K562 (cell line): ENCODE measurements around the gene IFITM2. TPM values are rescaled to one million over a fixed set of nuclear protein-coding genes. Genes with fewer than 3 reads are reported as not detected.

Experiments
- ATAC-seq: fragments of 200-7000 bp; cut with Tn5 transposase; 3 replicates; pipeline ENCODE4 v1.9.1; 2020; ENCODE audit warnings: moderate library complexity
- BruUV-seq: library from RNA; stranded (reverse); fragments of 400-500 nt; replicated peaks from 2 replicates; lab custom pipeline; 2021; lab: Mats Ljungman, UMichigan
- CTCF ChIA-PET: fragments of 300-600 bp; formaldehyde crosslinking; extraction: SDS; loops from one replicate; lab custom pipeline; 2021; ENCODE audit warnings: low intra/inter-chr PET ratio; lab: Yijun Ruan, JAX
- POLR2A ChIA-PET: fragments of 300-600, 350-650 bp; sonication (Branson Sonifier 250); formaldehyde crosslinking; extraction: SDS; loops from one replicate; lab custom pipeline; 2021; ENCODE audit warnings: antibody characterized with exemption, inconsistent platforms; lab: Yijun Ruan, JAX
- DNase-seq, 4 experiments: peaks; one replicate each; pipeline versions ENCODE4 v3.0.0 to v3.0.0-alpha.2; 2011 to 2018; ENCODE audit warnings: low spot score in 3 of 4, mixed read lengths in 3 of 4; ENCODE audit errors: extremely low read depth in 1 of 4
- FAIRE-seq: peaks from 2 replicates; lab custom pipeline; 2011; peaks lifted over from hg19 to GRCh38; lab: Jason Lieb, UNC
- H2AFZ ChIP-seq: 2 replicates; pipeline ENCODE4 v1.6.0; 2011; ENCODE audit warnings: low read depth, low read length, control low read depth, inconsistent platforms
- H3K27ac ChIP-seq: fragments of 200-600 bp; 3 replicates; pipeline ENCODE4 v1.8.0; 2011; ENCODE audit warnings: low read depth, mild to moderate bottlenecking, control low read depth, inconsistent platforms, low read length, moderate library complexity, mixed read lengths; ENCODE audit errors: extremely low read depth
- H3K27me3 ChIP-seq, 2 experiments: fragments of 300-600 bp in 1 of 2; 2 replicates in 1 of 2; 3 replicates in 1 of 2; pipeline versions ENCODE4 v1.6.0 to v1.8.0; 2011; ENCODE audit warnings: inconsistent platforms in 2 of 2, low read length in 2 of 2, mild to moderate bottlenecking in 1 of 2, mixed read lengths in 1 of 2, moderate library complexity in 1 of 2; ENCODE audit not compliant: control insufficient read depth in 2 of 2, insufficient read depth in 2 of 2
- H3K36me3 ChIP-seq: fragments of 300-600 bp; 3 replicates; pipeline ENCODE4 v1.8.0; 2011; ENCODE audit warnings: mild to moderate bottlenecking, low read length, inconsistent platforms; ENCODE audit not compliant: control insufficient read depth, insufficient read depth
- H3K4me1 ChIP-seq, 2 experiments: fragments of 200-600 bp in 1 of 2; replicated peaks in 1 of 2; 2 replicates in 1 of 2; 3 replicates in 1 of 2; pipeline versions ENCODE4 v1.5.1 to v1.8.0; 2011; ENCODE audit warnings: inconsistent platforms in 2 of 2, low read length in 2 of 2, mild to moderate bottlenecking in 1 of 2, mixed read lengths in 1 of 2, moderate library complexity in 1 of 2; ENCODE audit not compliant: control insufficient read depth in 2 of 2, insufficient read depth in 2 of 2
- H3K4me2 ChIP-seq: 2 replicates; pipeline ENCODE4 v1.6.1; 2011; ENCODE audit warnings: low read length, control low read depth, inconsistent platforms, mixed read lengths; ENCODE audit not compliant: insufficient read depth
- H3K4me3 ChIP-seq: fragments of 200-600 bp; sonication (generic), shearing (Covaris generic); 2 replicates; pipeline ENCODE4 v1.5.1; 2016; ENCODE audit warnings: control low read depth, inconsistent platforms
- H3K79me2 ChIP-seq: fragments of 200-600 bp; 3 replicates; pipeline ENCODE4 v1.8.0; 2011; ENCODE audit warnings: low read length, inconsistent platforms; ENCODE audit not compliant: control insufficient read depth, insufficient read depth
- H3K9ac ChIP-seq, 2 experiments: 2 replicates each; pipeline versions ENCODE4 v1.6.0 to v1.6.1; 2011; ENCODE audit warnings: low read depth in 2 of 2, low read length in 2 of 2, control low read depth in 1 of 2, inconsistent platforms in 1 of 2, mild to moderate bottlenecking in 1 of 2, mixed read lengths in 1 of 2; ENCODE audit not compliant: insufficient read depth in 1 of 2
- H3K9me1 ChIP-seq: one replicate; pipeline ENCODE4 v1.6.0; 2011; ENCODE audit warnings: inconsistent platforms, mild to moderate bottlenecking, low read length, moderate library complexity; ENCODE audit not compliant: control insufficient read depth, insufficient read depth
- H3K9me3 ChIP-seq: replicated peaks from 2 replicates; pipeline ENCODE4 v1.5.1; 2011; ENCODE audit warnings: low read depth, low read length, inconsistent platforms; ENCODE audit not compliant: control insufficient read depth, insufficient read depth
- H4K20me1 ChIP-seq: replicated peaks from 2 replicates; pipeline ENCODE4 v1.6.1; 2011; ENCODE audit warnings: low read length, inconsistent platforms, mixed read lengths; ENCODE audit not compliant: control insufficient read depth, insufficient read depth
- JUND ChIP-seq, 2 experiments: IDR thresholded peaks; 2 replicates in 1 of 2; 3 replicates in 1 of 2; pipeline ENCODE4 v1.6.1; 2011; ENCODE audit warnings: borderline replicate concordance in 2 of 2, low read depth in 2 of 2, low read length in 2 of 2, improper control_type of control experiment in 1 of 2, missing biosample characterization in 1 of 2, missing genetic modification characterization in 1 of 2, missing genetic modification reagents in 1 of 2
- KDM5B ChIP-seq: fragments of 200-600 bp; sonication (generic); IDR thresholded peaks from 2 replicates; pipeline ENCODE4 v1.6.1; 2012; ENCODE audit warnings: low read depth, mild to moderate bottlenecking, moderate library complexity, low read length, control low read depth, inconsistent platforms; ENCODE audit not compliant: insufficient replicate concordance
- KLF13 ChIP-seq: fragments of 450-650 bp; IDR thresholded peaks from 2 replicates; pipeline ENCODE4 v1.6.1; 2016; ENCODE audit warnings: missing genetic modification characterization, low read depth, mild to moderate bottlenecking, missing compliant biosample characterization, moderate library complexity, borderline replicate concordance
- NR4A1 ChIP-seq, 2 experiments: fragments of 250-450 bp in 1 of 2; fragments of 450-650 bp in 1 of 2; sonication (Bioruptor Pico) in 1 of 2; IDR thresholded peaks; 2 replicates each; pipeline versions ENCODE4 v1.4.0 to v1.6.1; 2016 to 2020; ENCODE audit warnings: mild to moderate bottlenecking in 2 of 2, missing compliant biosample characterization in 1 of 2, missing genetic modification characterization in 1 of 2, moderate library complexity in 1 of 2
- TEAD4 ChIP-seq, 2 experiments: sonication (generic) in 1 of 2; formaldehyde crosslinking in 1 of 2; IDR thresholded peaks; 2 replicates each; pipeline versions ENCODE4 v1.6.1 to v1.8.0; 2012 to 2022; ENCODE audit warnings: borderline replicate concordance in 1 of 2, inconsistent platforms in 1 of 2, low read length in 1 of 2, mild to moderate bottlenecking in 1 of 2, missing genetic modification reagents in 1 of 2
- ZKSCAN3 ChIP-seq: fragments of 250-450 bp; sonication (Bioruptor Pico); IDR thresholded peaks from 2 replicates; pipeline ENCODE4 v1.4.0; 2020
- WGBS: fragments of 100-300 bp; shearing (Covaris generic); methylation state at CpG from one replicate; pipeline ENCODE4 v1.1.6; 2016; ENCODE audit warnings: low coverage, mixed read lengths; ENCODE audit not compliant: insufficient coverage; ENCODE audit errors: missing lambda C conversion rate; 5-methylcytosine and 5-hydroxymethylcytosine counted together
- in situ Hi-C: fragments of 300-500 bp; cut with MboI; formaldehyde crosslinking; loops from 4 replicates; pipeline ENCODE4 v1.15.0; 2018; ENCODE audit warnings: inconsistent platforms, mixed read lengths
- intact Hi-C: fragments of 100-400 bp; cut with micrococcal nuclease; formaldehyde crosslinking; loops from 2 replicates; pipeline ENCODE4 v1.14.2; 2022
- polyA plus RNA-seq, 8 experiments: library from polyadenylated mRNA; depleted of rRNA in 4 of 8; stranded (reverse) in 5 of 8; unstranded in 3 of 8; fragments of >200 nt; fragmentation: Nextera tagmentation in 2 of 8; fragmentation: Illumina TruSeq in 1 of 8; extraction: Ambion mirVana in 2 of 8; extraction: Trizol in 1 of 8; gene quantifications; 2 replicates each; pipeline versions ENCODE4 v1.2.1 to v1.2.3, GENCODE V29; 2011 to 2014; ENCODE audit warnings: inconsistent platforms in 1 of 8, missing spikeins in 1 of 8
- total RNA-seq, 7 experiments: library from RNA; depleted of rRNA in 6 of 7; stranded (reverse); fragments of >200 nt in 6 of 7; fragmentation: Illumina TruSeq in 2 of 7; extraction: Trizol in 2 of 7; gene quantifications; 2 replicates each; pipeline versions ENCODE4 v1.2.1 to v1.2.3, GENCODE V29; 2011 to 2021; ENCODE audit warnings: low replicate concordance in 1 of 7
- TF ChIP-seq, protein P1 (sequence below): sonication (generic); formaldehyde crosslinking; IDR thresholded peaks from 2 replicates; pipeline ENCODE4 v1.8.1; 2023; ENCODE audit warnings: mild to moderate bottlenecking, missing genetic modification reagents
- TF ChIP-seq, protein P2 (sequence below), 2 experiments: IDR thresholded peaks; 2 replicates each; pipeline ENCODE4 v1.6.1; 2011; ENCODE audit warnings: borderline replicate concordance in 1 of 2, control low read depth in 1 of 2, low read depth in 1 of 2, low read length in 1 of 2, mild to moderate bottlenecking in 1 of 2, mixed read lengths in 1 of 2, moderate library complexity in 1 of 2; ENCODE audit not compliant: insufficient read depth in 1 of 2, insufficient read length in 1 of 2, poor library complexity in 1 of 2, severe bottlenecking in 1 of 2; ENCODE audit errors: extremely low read depth in 1 of 2
- TF ChIP-seq, protein P3 (sequence below), 2 experiments: fragments of 450-650 bp in 1 of 2; sonication (generic) in 1 of 2; formaldehyde crosslinking; conservative IDR thresholded peaks; 2 replicates each; pipeline versions ENCODE4 v1.4.0 to v1.8.1; 2020 to 2022; ENCODE audit warnings: mild to moderate bottlenecking in 1 of 2, missing genetic modification reagents in 1 of 2
- TF ChIP-seq, protein P4 (sequence below): sonication (generic); formaldehyde crosslinking; IDR thresholded peaks from 2 replicates; pipeline ENCODE4 v1.8.0; 2022; ENCODE audit warnings: missing genetic modification reagents, mild to moderate bottlenecking, moderate library complexity, borderline replicate concordance

The IFITM2 gene
- total and polyA plus RNA-seq, 9 of the 15 experiments (the other 6 are each of a cell fraction or from before 2014, with no cell fraction given) = 52.8 to 4,872 (median 356) TPM

DNA sequence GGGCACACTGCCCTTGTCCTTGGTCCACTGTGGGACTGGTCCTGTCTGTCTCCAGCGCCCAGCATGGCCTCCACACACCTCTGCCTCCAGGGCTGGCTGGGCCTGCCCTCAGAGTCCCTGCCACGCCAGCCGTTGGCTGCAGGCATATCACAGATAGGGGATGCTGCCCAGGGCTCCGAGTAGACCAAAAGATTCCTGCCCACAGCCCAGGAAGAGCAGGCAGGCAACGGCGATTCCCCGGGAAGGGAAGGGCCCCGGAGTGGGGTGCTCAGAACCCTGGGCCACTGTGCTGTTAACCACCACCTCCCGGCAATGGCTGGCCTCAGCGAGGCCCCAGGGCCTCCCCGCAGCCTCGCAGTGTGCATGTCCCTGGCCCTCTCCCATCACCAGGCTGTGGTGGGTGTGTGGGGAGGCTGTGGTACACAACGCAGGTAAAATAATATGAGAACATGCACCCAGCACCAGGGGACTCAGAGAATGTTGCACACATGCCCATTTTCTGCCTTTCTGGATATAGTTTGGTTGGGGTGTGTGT lies 10.5 kb upstream of the IFITM2 start (continued):
- TF ChIP-seq, protein P1, sequence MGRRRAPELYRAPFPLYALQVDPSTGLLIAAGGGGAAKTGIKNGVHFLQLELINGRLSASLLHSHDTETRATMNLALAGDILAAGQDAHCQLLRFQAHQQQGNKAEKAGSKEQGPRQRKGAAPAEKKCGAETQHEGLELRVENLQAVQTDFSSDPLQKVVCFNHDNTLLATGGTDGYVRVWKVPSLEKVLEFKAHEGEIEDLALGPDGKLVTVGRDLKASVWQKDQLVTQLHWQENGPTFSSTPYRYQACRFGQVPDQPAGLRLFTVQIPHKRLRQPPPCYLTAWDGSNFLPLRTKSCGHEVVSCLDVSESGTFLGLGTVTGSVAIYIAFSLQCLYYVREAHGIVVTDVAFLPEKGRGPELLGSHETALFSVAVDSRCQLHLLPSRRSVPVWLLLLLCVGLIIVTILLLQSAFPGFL (CRISPR knock-in tag) = no peak
- TF ChIP-seq JUND (IDR thresholded peaks at IDR 0.05; ENCODE audit: borderline replicate concordance, low read depth, low read length) (no peak), JUND (tag; IDR thresholded peaks at IDR 0.05; ENCODE audit: borderline replicate concordance, low read depth, low read length) (no peak), KDM5B (peak; percentile 21), TEAD4 (IDR thresholded peaks at IDR 0.05; ENCODE audit: low read length) (no peak), TEAD4 (CRISPR knock-in tag; IDR thresholded peaks at IDR 0.05; ENCODE audit: borderline replicate concordance) (no peak)

DNA sequence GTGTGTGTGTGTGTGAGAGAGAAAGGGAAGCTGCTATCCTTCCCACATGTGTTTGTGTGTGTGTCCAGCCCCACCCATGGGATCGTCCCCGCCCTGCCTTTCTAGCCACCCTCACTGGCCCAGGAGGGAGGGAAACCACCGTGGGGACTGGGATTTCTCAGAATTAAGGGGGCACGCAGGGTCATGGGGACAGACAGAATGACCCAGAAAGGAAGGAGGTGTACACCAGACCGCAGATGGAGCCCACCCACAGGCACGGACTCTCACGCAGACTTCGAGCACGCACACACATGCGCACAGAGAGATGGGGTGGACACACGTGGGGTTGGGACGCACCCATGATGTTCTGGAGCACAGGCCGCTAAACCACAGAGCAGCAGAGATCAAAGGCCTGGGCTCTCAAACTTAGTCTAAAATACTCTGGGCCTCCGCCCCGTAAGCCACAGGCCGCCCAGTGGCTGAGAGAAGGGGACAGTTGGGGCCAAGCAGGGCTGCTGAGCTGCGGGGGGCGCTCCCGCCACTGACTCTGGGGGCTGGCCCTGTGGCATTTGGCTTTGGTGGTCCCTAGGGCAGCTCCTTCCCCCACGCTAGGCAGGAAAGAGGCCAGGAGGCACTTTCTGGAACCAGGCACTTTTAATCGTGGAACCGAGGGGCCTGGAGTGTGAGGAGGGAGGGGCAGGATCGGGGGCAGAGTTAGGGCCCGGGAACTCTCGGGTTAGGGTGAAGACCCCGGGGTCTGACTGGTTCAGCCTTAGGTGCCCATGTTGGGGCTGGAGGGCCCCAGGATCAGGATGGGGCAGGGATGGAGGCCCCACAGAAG lies 9.8 kb upstream of the IFITM2 start:
- in situ Hi-C loops = no loop called here
- FAIRE-seq = peak; percentile 94
- POLR2A ChIA-PET = interaction anchor here (0.6 to 1.0 kb wide), 3 partner anchors 9 to 90 kb away, joined by 3 to 4 read pairs (median 4); partner anchors contain the start of genes BET1L and RIC8A
- TF ChIP-seq, protein P2, sequence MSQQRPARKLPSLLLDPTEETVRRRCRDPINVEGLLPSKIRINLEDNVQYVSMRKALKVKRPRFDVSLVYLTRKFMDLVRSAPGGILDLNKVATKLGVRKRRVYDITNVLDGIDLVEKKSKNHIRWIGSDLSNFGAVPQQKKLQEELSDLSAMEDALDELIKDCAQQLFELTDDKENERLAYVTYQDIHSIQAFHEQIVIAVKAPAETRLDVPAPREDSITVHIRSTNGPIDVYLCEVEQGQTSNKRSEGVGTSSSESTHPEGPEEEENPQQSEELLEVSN (IDR thresholded peaks at IDR 0.05; ENCODE audit: borderline replicate concordance in 1 of 2, extremely low read depth in 1 of 2, insufficient read depth in 1 of 2, insufficient read length in 1 of 2, low read depth in 1 of 2, low read length in 1 of 2, poor library complexity in 1 of 2, severe bottlenecking in 1 of 2) = peak; percentile 75 to 87
- no peak for TF ChIP-seq ZKSCAN3 (CRISPR knock-in tag)
- TF ChIP-seq, protein P3, sequence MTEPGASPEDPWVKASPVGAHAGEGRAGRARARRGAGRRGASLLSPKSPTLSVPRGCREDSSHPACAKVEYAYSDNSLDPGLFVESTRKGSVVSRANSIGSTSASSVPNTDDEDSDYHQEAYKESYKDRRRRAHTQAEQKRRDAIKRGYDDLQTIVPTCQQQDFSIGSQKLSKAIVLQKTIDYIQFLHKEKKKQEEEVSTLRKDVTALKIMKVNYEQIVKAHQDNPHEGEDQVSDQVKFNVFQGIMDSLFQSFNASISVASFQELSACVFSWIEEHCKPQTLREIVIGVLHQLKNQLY (CRISPR knock-in tag; conservative IDR thresholded peaks at IDR 0.05) = no peak
- TF ChIP-seq NR4A1 (CRISPR knock-in tag; IDR thresholded peaks at IDR 0.05) = no peak
- no peak for TF ChIP-seq NR4A1 (tag; IDR thresholded peaks at IDR 0.05)
- TF ChIP-seq, protein P4, sequence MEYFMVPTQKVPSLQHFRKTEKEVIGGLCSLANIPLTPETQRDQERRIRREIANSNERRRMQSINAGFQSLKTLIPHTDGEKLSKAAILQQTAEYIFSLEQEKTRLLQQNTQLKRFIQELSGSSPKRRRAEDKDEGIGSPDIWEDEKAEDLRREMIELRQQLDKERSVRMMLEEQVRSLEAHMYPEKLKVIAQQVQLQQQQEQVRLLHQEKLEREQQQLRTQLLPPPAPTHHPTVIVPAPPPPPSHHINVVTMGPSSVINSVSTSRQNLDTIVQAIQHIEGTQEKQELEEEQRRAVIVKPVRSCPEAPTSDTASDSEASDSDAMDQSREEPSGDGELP (CRISPR knock-in tag) = peak; percentile 43; the same call in 1 of the 2 replicates
- no peak for TF ChIP-seq KLF13 (tag)

More for the DNA sequence above, 9.8 kb upstream of the IFITM2 start:
- intact Hi-C loops = no loop called here
- no TSS peak for BruUV-seq
- Histone ChIP-seq H3K79me2 (no peaks in the 10 kb centered on the region), H3K4me3 (no peak overlapping the region), H3K9me3 (no peaks in the 10 kb centered on the region), H3K9ac (peak overlapping the region; percentile 42 to 81; a peak in 3 of 4 replicates), H4K20me1 (no peaks in the 10 kb centered on the region), H3K27me3 (no peaks in the 10 kb centered on the region), H3K36me3 (peaks cover 31% of the 10 kb centered on the region; the same call in 2 of the 3 replicates), H3K27ac (peak overlapping the region; percentile 69), H3K4me2 (peak overlapping the region; percentile 53), H3K4me1 (peaks cover 19 to 71% of the 10 kb centered on the region in 2 experiments), H2AFZ (peak overlapping the region; percentile 83), H3K9me1 (no peaks in the 10 kb centered on the region)
- DNase-seq (peak; percentile 70 to 83 (median 70)), ATAC-seq (peak; percentile 81)
- WGBS = 16% methylated on average over 22 of the region's 26 CpGs
- CTCF ChIA-PET = no interaction called here
